Right lobe of liver (tissue), 6 donors: Measurements from ENCODE around the gene KRTAP5-1. TPM values are rescaled to one million over a fixed set of nuclear protein-coding genes. Genes with fewer than 3 reads are reported as not detected.
"Not testable (repeated sequence)": the region's sequence is repeated elsewhere in the genome, so short reads cannot be mapped to it uniquely, and the experiment has no call there.

Experiments used
- ATAC-seq, 4 donors: fragments of 200-7000 bp; cut with Tn5 transposase; one replicate each; pipeline ENCODE4 v1.9.1; 2020; ENCODE audit warnings: mild to moderate bottlenecking in 4 of 4, moderate library complexity in 4 of 4
- DNase-seq, 3 donors: peaks; one replicate each; pipeline ENCODE4 v3.0.0-alpha.2; 2020
- H3K27ac ChIP-seq, 3 donors: fragments of 200-600 bp; one replicate each; pipeline ENCODE4 v1.8.0; 2022
- H3K27me3 ChIP-seq, 2 donors: fragments of 200-600 bp; one replicate each; pipeline ENCODE4 v1.8.0; 2022
- H3K36me3 ChIP-seq, 4 donors: fragments of 200-600 bp; sonication (generic) in 1 of 4; one replicate each; pipeline versions ENCODE4 v1.5.1 to v1.8.0; 2017 to 2022; ENCODE audit warnings: control low read depth in 1 of 4
- H3K4me1 ChIP-seq, 4 donors: fragments of 200-600 bp; sonication (generic) in 1 of 4; one replicate each; pipeline versions ENCODE4 v1.5.1 to v1.8.0; 2017 to 2022; ENCODE audit warnings: control low read depth in 1 of 4
- H3K4me3 ChIP-seq, 3 donors: fragments of 200-600 bp; one replicate each; pipeline ENCODE4 v1.8.0; 2022
- H3K9me3 ChIP-seq, 4 donors: fragments of 200-600 bp; sonication (generic) in 1 of 4; one replicate each; pipeline versions ENCODE4 v1.5.1 to v1.8.0; 2017 to 2022; ENCODE audit warnings: control low read depth in 1 of 4
- CTCF ChIP-seq, 4 donors: fragments of 200-600 bp in 3 of 4; fragments of 450-650 bp in 1 of 4; IDR thresholded peaks; one replicate each; pipeline versions ENCODE4 v1.5.1 to v1.8.0; 2016 to 2022; ENCODE audit warnings: antibody characterized with exemption in 4 of 4, mild to moderate bottlenecking in 2 of 4
- POLR2A ChIP-seq: fragments of 450-650 bp; IDR thresholded peaks from one replicate; pipeline ENCODE4 v1.6.1; 2017; ENCODE audit warnings: antibody characterized with exemption, mild to moderate bottlenecking
- WGBS: methylation state at CpG from one replicate; pipeline ENCODE4 v1.1.6; 2018; ENCODE audit warnings: low coverage, low lambda C conversion rate; ENCODE audit not compliant: insufficient coverage; ENCODE audit errors: missing lambda C conversion rate; 5-methylcytosine and 5-hydroxymethylcytosine counted together
- intact Hi-C, 2 donors: fragments of 100-400 bp; cut with DNase I; formaldehyde crosslinking; loops; one replicate each; pipeline versions ENCODE4 v1.11.2 to v1.14.1; 2022
- total RNA-seq, 6 experiments: library from RNA; depleted of rRNA in 2 of 6; stranded (reverse); fragments of >200 nt in 2 of 6; fragmentation: NEBNext Ultra II Directional in 3 of 6; extraction: Animal tissue kit (Norgen Biotek cat#: 25700) in 3 of 6; gene quantifications; one replicate each; pipeline versions ENCODE4 v1.1.0 to v1.2.4, GENCODE V29; 2016 to 2023
- donor health status: DM: no; HTN: yes; CAD: no.
- donor health status: DM: no; HTN: no; CAD: no.
- donor health status: DM: no; HTN: no; CAD: no.
- donor health status: DM: no; HTN: yes; CAD: no.
- donor health status: DM: no; HTN: yes; CAD: no.

Gene KRTAP5-1
- total RNA-seq, 6 experiments from 2014 or later, result not detected

- H3K27me3 ChIP-seq, H3K4me1 ChIP-seq, ATAC-seq, H3K4me3 ChIP-seq, DNase-seq, H3K9me3 ChIP-seq, H3K27ac ChIP-seq, H3K36me3 ChIP-seq, intact Hi-C loops: not testable (repeated sequence)
- 76% methylated on average over 10 of the region's 13 CpGs for whole genome bisulfite sequencing
Observed at GRCh38 chr11:1605923-1606322, 20.8 kb upstream of the KRTAP5-1 start.

- no peaks in the 10 kb centered on the region for H3K9me3 ChIP-seq
- DNase-seq (no peak), ATAC-seq (peak in 1 of 4 donors; percentile 26)
- H3K4me3 ChIP-seq, result no peak overlapping the region
- H3K27ac ChIP-seq, result no peak overlapping the region
- intact Hi-C loops, result no loop called here
- H3K27me3 ChIP-seq, result no peaks in the 10 kb centered on the region
- no peaks in the 10 kb centered on the region for H3K36me3 ChIP-seq
- no CpG with 5 or more reads among the region's 7 CpGs for WGBS
- no peaks in the 10 kb centered on the region for H3K4me1 ChIP-seq
- no peak for TF ChIP-seq CTCF (IDR thresholded peaks at IDR 0.05)
- no peak for TF ChIP-seq POLR2A
Observed at GRCh38 chr11:1604711-1605110, 19.6 kb upstream of the KRTAP5-1 start.

- no peak overlapping the region for H3K27ac ChIP-seq
- no peaks in the 10 kb centered on the region for H3K4me1 ChIP-seq
- H3K27me3 ChIP-seq, result no peaks in the 10 kb centered on the region
- peak in 1 of 4 donors; percentile 35 for ATAC-seq
- TF ChIP-seq CTCF (IDR thresholded peaks at IDR 0.05) (no peak), POLR2A (no peak)
- no peaks in the 10 kb centered on the region for H3K9me3 ChIP-seq
- no peak for DNase-seq
- no peak overlapping the region for H3K4me3 ChIP-seq
- no peaks in the 10 kb centered on the region for H3K36me3 ChIP-seq
- intact Hi-C loops, result no loop called here
- 85% methylated on average over 2 of the region's 11 CpGs for WGBS
Observed at GRCh38 chr11:1604181-1604580, 19.1 kb upstream of the KRTAP5-1 start.

- H3K27ac ChIP-seq, result no peak overlapping the region
- H3K27me3 ChIP-seq, result no peaks in the 10 kb centered on the region
- no peaks in the 10 kb centered on the region for H3K36me3 ChIP-seq
- H3K4me1 ChIP-seq, result no peaks in the 10 kb centered on the region
- intact Hi-C loops, result no loop called here
- TF ChIP-seq CTCF (IDR thresholded peaks at IDR 0.05), result no peak
- no peak for TF ChIP-seq POLR2A
- 57% methylated on average over 1 of the region's 1 CpG for WGBS
- DNase-seq (no peak), ATAC-seq (no peak)
- no peaks in the 10 kb centered on the region for H3K9me3 ChIP-seq
- H3K4me3 ChIP-seq, result no peak overlapping the region
Observed at GRCh38 chr11:1603629-1604028, 18.5 kb upstream of the KRTAP5-1 start.

- H3K36me3 ChIP-seq, ATAC-seq, DNase-seq, H3K4me3 ChIP-seq, H3K4me1 ChIP-seq, intact Hi-C loops, H3K9me3 ChIP-seq, H3K27ac ChIP-seq, H3K27me3 ChIP-seq: not testable (repeated sequence)
- 54% methylated on average over 3 of the region's 3 CpGs for WGBS
Observed at GRCh38 chr11:1601663-1602062, 16.6 kb upstream of the KRTAP5-1 start.

- Histone ChIP-seq H3K27ac (no peak overlapping the region), H3K36me3 (no peaks in the 10 kb centered on the region), H3K27me3 (no peaks in the 10 kb centered on the region), H3K4me1 (no peaks in the 10 kb centered on the region), H3K9me3 (no peaks in the 10 kb centered on the region), H3K4me3 (no peak overlapping the region)
- no peak for DNase-seq
- intact Hi-C loops, result no loop called here
- no peak for ATAC-seq
- TF ChIP-seq CTCF (IDR thresholded peaks at IDR 0.05), result no peak
- TF ChIP-seq POLR2A, result no peak
- WGBS, result 65% methylated on average over 5 of the region's 5 CpGs
Observed at GRCh38 chr11:1600626-1601025, 15.5 kb upstream of the KRTAP5-1 start.
